Raji (cell line): ENCODE measurements around the gene ZNF665.

ENCODE experiments used
- POLR2A ChIP-seq: IDR thresholded peaks from 2 replicates; pipeline ENCODE4 v1.6.1; 2011; ENCODE audit warnings: low read depth, low read length, control low read depth; ENCODE audit not compliant: insufficient read depth

The ZNF665 gene

GRCh38 chr19:53160350-53160749 lies 32.8 kb downstream of the ZNF665 start:
- no peak for TF ChIP-seq POLR2A

- TF ChIP-seq POLR2A: no peak
These were observed 35.0 kb downstream of the ZNF665 start for GRCh38 chr19:53158119-53158656.

DNA sequence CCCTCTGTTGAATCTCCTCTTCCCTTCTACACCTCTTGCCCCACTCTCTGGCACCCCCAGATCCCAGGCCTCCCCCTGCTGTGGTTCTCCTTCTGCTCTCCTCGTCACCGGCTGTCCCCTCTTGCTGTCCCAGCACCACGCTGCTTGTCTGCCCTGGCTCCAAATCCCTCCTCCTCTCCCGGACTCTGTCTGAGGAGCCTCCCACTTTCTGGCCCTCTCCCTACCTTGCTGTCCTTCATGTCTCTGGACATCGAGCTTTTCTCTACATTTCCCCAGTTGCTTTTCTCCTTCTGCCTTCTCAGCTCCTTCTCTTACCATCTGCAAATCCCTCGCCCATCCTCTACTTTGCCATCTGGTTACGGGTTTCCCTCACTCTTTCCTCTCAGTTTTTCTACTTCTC lies 35.5 kb downstream of the ZNF665 start:
- no peak for TF ChIP-seq POLR2A

DNA sequence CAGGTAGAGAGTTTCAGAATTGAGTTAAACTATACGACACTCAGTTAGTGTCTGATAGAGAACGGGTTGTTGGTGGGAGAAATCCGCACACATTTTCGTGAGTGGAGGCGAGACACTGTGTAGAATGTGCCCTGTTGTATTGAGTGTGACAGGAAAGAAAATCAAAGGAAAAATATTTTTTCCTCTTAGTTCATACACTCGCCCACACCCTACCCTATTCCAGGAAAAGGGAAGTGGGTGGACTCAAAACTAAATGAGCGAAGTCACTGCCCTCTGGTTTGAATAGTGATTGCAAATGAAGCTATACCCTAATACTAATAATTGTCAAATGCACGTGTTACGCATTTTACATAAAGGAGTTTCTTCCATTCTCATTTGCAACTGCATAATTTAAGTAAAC lies 36.3 kb downstream of the ZNF665 start:
- no peak for TF ChIP-seq POLR2A

GRCh38 chr19:53147645-53148044 lies 45.5 kb downstream of the ZNF665 start:
- no peak for TF ChIP-seq POLR2A

- TF ChIP-seq POLR2A: no peak
These were observed 52.8 kb downstream of the ZNF665 start for GRCh38 chr19:53140351-53140750.

DNA sequence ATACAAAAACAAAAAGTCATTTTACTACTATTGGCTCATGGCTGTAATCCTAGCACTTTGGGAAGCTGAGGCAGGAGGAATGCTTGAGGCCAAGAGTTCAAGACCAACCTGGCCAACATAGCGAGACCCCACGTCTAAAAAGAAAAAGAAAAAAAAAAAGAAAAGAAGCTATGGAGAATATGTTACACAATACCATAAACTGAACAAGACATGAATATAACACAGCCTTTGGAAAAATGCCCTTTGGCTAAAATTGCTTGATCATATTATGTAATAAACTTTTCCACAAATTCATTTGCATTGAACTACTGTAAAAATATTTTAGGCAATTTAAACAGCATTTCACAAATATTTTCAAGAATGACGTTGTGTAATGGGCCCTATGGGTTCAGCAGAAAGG lies 56.7 kb downstream of the ZNF665 start:
- TF ChIP-seq POLR2A: no peak

DNA sequence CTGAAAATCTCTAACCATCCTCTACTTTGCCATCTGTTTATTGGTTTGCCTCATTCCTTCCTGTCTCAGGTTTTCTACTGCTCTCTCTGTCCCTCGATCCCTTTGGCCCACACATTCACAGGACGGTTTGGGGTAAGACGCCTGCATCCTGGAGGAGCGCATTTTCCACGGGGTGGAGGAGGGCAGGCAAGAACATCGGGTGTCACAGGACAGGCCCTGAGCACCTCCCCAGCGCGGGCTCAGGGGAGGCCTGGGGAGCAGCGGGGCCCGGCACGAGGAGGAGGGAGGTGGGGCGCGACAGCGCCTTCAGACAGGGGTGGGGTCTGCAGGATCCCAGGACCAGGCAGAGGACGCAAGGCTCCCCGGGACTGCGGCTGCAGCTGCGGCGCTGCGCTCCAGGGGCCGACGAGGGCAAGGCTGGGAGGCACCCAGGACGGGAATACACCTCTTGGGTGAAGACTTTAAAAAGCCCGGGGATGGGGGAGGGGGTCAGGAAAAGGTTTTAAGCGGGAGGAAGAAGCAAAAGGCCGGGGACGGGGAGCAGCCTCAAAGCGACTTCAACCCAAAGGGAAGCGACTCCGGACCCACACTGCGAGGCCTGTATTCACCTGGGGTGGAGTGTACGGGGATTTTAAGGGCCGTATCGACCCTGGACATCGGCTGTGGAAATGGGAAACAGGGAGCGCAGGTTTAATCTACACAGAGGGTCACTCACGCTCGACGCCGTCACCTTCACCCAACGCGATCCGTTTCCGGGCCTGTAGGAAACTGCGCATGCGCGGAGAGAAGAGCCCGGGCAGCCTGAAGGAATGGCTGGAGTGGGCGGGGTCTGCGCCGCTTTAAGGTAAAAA lies 60.8 kb downstream of the ZNF665 start, which contains the start of gene ZNF415:
ZNF415 (minus strand) TSS at position 770 of the 851 bp plus-strand sequence. CDS start 10,234 bp downstream, outside the sequence.
- no peak for TF ChIP-seq POLR2A

DNA sequence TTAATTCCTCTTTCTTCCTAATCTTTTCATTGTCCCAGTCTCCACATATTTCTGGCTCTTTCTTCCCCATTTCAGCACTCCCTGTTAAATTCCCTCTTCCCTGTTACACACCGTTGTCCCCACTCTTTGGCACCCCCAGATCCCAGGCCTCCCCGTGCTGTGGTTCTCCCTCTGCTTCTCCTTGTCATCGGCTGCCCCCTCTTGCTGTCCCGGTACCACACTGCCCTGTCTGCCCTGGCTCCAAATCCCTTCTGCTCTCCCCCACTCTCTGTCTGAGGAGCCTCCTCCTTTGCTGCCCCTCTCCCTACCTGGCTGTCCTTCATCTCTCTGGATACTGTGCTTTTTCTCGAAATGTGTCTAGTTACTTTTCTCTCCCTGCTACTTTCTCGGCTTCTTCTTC lies 61.4 kb downstream of the ZNF665 start:
- no peak for TF ChIP-seq POLR2A

DNA sequence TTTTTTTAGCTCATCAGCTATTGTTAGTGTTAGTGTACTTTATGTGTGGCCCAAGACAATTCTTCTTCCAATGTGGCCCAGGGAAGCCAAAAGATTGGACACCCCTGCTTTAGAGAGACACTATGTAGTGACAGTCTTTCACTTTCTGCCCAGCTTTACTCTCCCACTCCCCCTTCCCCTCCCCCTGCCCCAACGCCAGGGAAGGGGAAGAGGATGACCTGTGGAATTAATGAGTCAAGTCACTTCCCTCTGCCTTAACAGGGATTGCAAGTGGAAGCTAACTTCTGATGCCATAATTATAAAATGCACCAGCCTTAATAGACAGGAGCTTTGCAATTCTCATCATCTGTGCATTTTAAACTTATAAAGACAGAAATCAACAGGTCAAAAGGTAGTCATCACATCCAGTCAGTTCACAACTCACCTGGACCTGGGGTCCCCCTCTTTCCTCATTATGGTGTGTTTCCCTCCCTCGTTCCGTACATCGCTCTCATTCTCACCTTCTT lies 62.0 kb downstream of the ZNF665 start:
- TF ChIP-seq POLR2A: no peak

DNA sequence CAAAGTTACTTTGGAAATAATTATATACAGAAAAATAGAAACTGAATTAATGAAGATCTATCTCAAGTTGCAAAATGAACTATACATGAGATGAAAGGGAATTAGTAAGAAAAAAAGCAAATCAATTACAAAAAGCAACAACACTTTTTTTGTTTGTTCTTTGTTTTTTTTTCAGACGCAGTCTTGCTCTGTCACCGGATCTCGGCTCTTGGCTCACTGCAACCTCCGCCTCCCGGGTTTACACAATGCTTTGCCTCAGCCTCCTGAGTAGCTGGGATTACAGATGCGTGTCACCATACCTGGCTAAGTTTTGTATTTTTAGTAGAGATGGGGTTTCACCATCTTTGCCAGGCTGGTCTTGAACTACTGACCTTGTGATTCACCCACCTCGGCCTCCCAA lies 62.7 kb downstream of the ZNF665 start:
- no peak for TF ChIP-seq POLR2A

- TF ChIP-seq POLR2A: no peak
These were observed 69.8 kb downstream of the ZNF665 start for GRCh38 chr19:53123400-53123799.
